K562 (cell line): ENCODE measurements around the gene DCAF8. TPM values are rescaled to one million over a fixed set of nuclear protein-coding genes. Genes with fewer than 3 reads are reported as not detected.

ENCODE experiments used
- ARID4B ChIP-seq: sonication (generic); formaldehyde crosslinking; IDR thresholded peaks from 2 replicates; pipeline ENCODE4 v1.8.0; 2022; ENCODE audit warnings: mild to moderate bottlenecking, missing genetic modification reagents
- BACH1 ChIP-seq: fragments of 200-800 bp; sonication (Bioruptor generic); IDR thresholded peaks from 2 replicates; pipeline ENCODE4 v1.6.1; 2016; ENCODE audit warnings: missing genetic modification characterization, missing compliant biosample characterization
- BRD4 ChIP-seq: fragments of 200-600 bp; sonication (generic); IDR thresholded peaks from 2 replicates; pipeline ENCODE4 v1.6.1; 2017; ENCODE audit warnings: inconsistent platforms
- CREB1 ChIP-seq, 2 experiments: sonication (generic) in 1 of 2; formaldehyde crosslinking in 1 of 2; IDR thresholded peaks; 2 replicates each; pipeline versions ENCODE4 v1.6.1 to v1.8.0; 2012 to 2022; ENCODE audit warnings: inconsistent platforms in 1 of 2, mild to moderate bottlenecking in 1 of 2, missing genetic modification reagents in 1 of 2, moderate library complexity in 1 of 2
- CREB3L1 ChIP-seq: fragments of 450-650 bp; IDR thresholded peaks from 2 replicates; pipeline ENCODE4 v1.6.1; 2014; ENCODE audit warnings: low read depth, mild to moderate bottlenecking, moderate library complexity, borderline replicate concordance
- ETS1 ChIP-seq: conservative IDR thresholded peaks from 2 replicates; pipeline ENCODE4 v1.6.1; 2011; ENCODE audit warnings: low read depth, mild to moderate bottlenecking, low read length; ENCODE audit not compliant: control insufficient read depth
- FOXA1 ChIP-seq: fragments of 450-650 bp; IDR thresholded peaks from 2 replicates; pipeline ENCODE4 v1.6.1; 2016; ENCODE audit warnings: mild to moderate bottlenecking, borderline replicate concordance
- GTF2E2 ChIP-seq: fragments of 200-800 bp; sonication (Bioruptor generic); IDR thresholded peaks from 2 replicates; pipeline ENCODE4 v1.6.1; 2016; ENCODE audit warnings: missing genetic modification characterization, missing compliant biosample characterization
- HOXB6 ChIP-seq: fragments of 250-450 bp; sonication (Bioruptor Pico); IDR thresholded peaks from 2 replicates; pipeline ENCODE4 v1.5.1; 2022; ENCODE audit warnings: mild to moderate bottlenecking, borderline replicate concordance
- NFIX ChIP-seq: fragments of 250-450 bp; sonication (Bioruptor Pico); IDR thresholded peaks from 2 replicates; pipeline ENCODE4 v1.4.0; 2020; ENCODE audit warnings: low read depth, mild to moderate bottlenecking, moderate library complexity
- NFRKB ChIP-seq: fragments of 450-650 bp; IDR thresholded peaks from 2 replicates; pipeline ENCODE4 v1.6.1; 2016; ENCODE audit warnings: low read depth
- RBM17 ChIP-seq: fragments of 200-400 bp; formaldehyde crosslinking; IDR thresholded peaks from 2 replicates; pipeline ENCODE4 v1.6.1; 2017; ENCODE audit warnings: low read depth, mild to moderate bottlenecking, low read length, borderline replicate concordance
- RUNX1 ChIP-seq: sonication (generic); IDR thresholded peaks from 2 replicates; pipeline ENCODE4 v1.6.1; 2016; ENCODE audit warnings: antibody characterized with exemption, low read depth
- SLC30A9 ChIP-seq: fragments of 250-450 bp; sonication (Bioruptor Pico); IDR thresholded peaks from 2 replicates; pipeline ENCODE4 v1.8.0; 2022; ENCODE audit warnings: mild to moderate bottlenecking, moderate library complexity
- SMAD3 ChIP-seq: fragments of 450-650 bp; formaldehyde crosslinking; conservative IDR thresholded peaks from 2 replicates; pipeline ENCODE4 v1.4.0; 2020; ENCODE audit warnings: mild to moderate bottlenecking
- SNIP1 ChIP-seq: fragments of 450-650 bp; IDR thresholded peaks from 2 replicates; pipeline ENCODE4 v1.7.1; 2017; ENCODE audit warnings: low read depth, mild to moderate bottlenecking
- ZBTB1 ChIP-seq: sonication (generic); formaldehyde crosslinking; IDR thresholded peaks from 2 replicates; pipeline ENCODE4 v1.8.1; 2023; ENCODE audit warnings: missing genetic modification reagents, low read depth, mild to moderate bottlenecking, borderline replicate concordance
- ZNF639 ChIP-seq, 2 experiments: fragments of 200-800 bp in 1 of 2; sonication (Bioruptor generic) in 1 of 2; sonication (generic) in 1 of 2; formaldehyde crosslinking in 1 of 2; IDR thresholded peaks in 1 of 2; conservative IDR thresholded peaks in 1 of 2; 2 replicates each; pipeline versions ENCODE4 v1.5.0 to v1.6.1; 2016 to 2020; ENCODE audit warnings: missing compliant biosample characterization in 1 of 2, missing genetic modification characterization in 1 of 2, missing genetic modification reagents in 1 of 2
- ZNF764 ChIP-seq: fragments of 250-450 bp; sonication (Bioruptor Pico); IDR thresholded peaks from 2 replicates; pipeline ENCODE4 v1.4.0; 2020; ENCODE audit warnings: low read depth, mild to moderate bottlenecking, moderate library complexity
- ZNF780A ChIP-seq: fragments of 250-450 bp; sonication (Bioruptor Pico); IDR thresholded peaks from 2 replicates; pipeline ENCODE4 v1.5.0; 2021; ENCODE audit warnings: mild to moderate bottlenecking
- polyA plus RNA-seq, 8 experiments: library from polyadenylated mRNA; depleted of rRNA in 4 of 8; stranded (reverse) in 5 of 8; unstranded in 3 of 8; fragments of >200 nt; fragmentation: Nextera tagmentation in 2 of 8; fragmentation: Illumina TruSeq in 1 of 8; extraction: Ambion mirVana in 2 of 8; extraction: Trizol in 1 of 8; gene quantifications; 2 replicates each; pipeline versions ENCODE4 v1.2.1 to v1.2.3, GENCODE V29; 2011 to 2014; ENCODE audit warnings: inconsistent platforms in 1 of 8, missing spikeins in 1 of 8
- total RNA-seq, 7 experiments: library from RNA; depleted of rRNA in 6 of 7; stranded (reverse); fragments of >200 nt in 6 of 7; fragmentation: Illumina TruSeq in 2 of 7; extraction: Trizol in 2 of 7; gene quantifications; 2 replicates each; pipeline versions ENCODE4 v1.2.1 to v1.2.3, GENCODE V29; 2011 to 2021; ENCODE audit warnings: low replicate concordance in 1 of 7

Gene DCAF8
- total and polyA plus RNA-seq, 9 of the 15 experiments (the other 6 are each of a cell fraction or from before 2014, with no cell fraction given): 11.6 to 149 (median 81.3) TPM

GRCh38 chr1:160284782-160285344 is 22.5 kb upstream of the DCAF8 start, which contains the start of gene PEX19 (continued):
- TF ChIP-seq HOXB6 (no peak), FOXA1 (no peak), CREB1 (IDR thresholded peaks at IDR 0.05) (peak; percentile 37; the same call in 1 of the 2 replicates), CREB1 (CRISPR knock-in tag; IDR thresholded peaks at IDR 0.05) (peak; percentile 60), RUNX1 (no peak), CREB3L1 (no peak), ZNF764 (CRISPR knock-in tag) (no peak), SMAD3 (no peak), ETS1 (no peak; the same call in 1 of the 2 replicates), GTF2E2 (tag) (peak; percentile 80; the same call in 1 of the 2 replicates), BACH1 (tag) (no peak), NFRKB (peak; percentile 90), ARID4B (peak; percentile 91), SNIP1 (no peak), NFIX (CRISPR knock-in tag) (no peak), RBM17 (no peak), ZNF780A (CRISPR knock-in tag) (no peak), ZBTB1 (CRISPR knock-in tag) (no peak), BRD4 (peak; percentile 39; the same call in 1 of the 2 replicates), ZNF639 (CRISPR knock-in tag; conservative IDR thresholded peaks at IDR 0.05 in 1 of 2, IDR thresholded peaks at IDR 0.05 in 1 of 2) (no peak), SLC30A9 (CRISPR knock-in tag) (no peak)
